DOHH2 (cell line): ENCODE measurements around the gene CHN2.

ENCODE experiments used
- EZH2phosphoT487 ChIP-seq: fragments of 200-600 bp; sonication (generic); IDR thresholded peaks from 2 replicates; pipeline ENCODE4 v1.6.1; 2017; ENCODE audit warnings: borderline replicate concordance, mild to moderate bottlenecking, antibody characterized with exemption, low read length, moderate library complexity, mixed read lengths
- TF ChIP-seq, protein P1 (sequence below): fragments of 200-600 bp; sonication (generic); IDR thresholded peaks from one replicate; pipeline ENCODE4 v1.5.1; 2014; ENCODE audit warnings: antibody characterized with exemption, mild to moderate bottlenecking, low read depth, low read length; ENCODE audit not compliant: poor library complexity, severe bottlenecking

DNA sequence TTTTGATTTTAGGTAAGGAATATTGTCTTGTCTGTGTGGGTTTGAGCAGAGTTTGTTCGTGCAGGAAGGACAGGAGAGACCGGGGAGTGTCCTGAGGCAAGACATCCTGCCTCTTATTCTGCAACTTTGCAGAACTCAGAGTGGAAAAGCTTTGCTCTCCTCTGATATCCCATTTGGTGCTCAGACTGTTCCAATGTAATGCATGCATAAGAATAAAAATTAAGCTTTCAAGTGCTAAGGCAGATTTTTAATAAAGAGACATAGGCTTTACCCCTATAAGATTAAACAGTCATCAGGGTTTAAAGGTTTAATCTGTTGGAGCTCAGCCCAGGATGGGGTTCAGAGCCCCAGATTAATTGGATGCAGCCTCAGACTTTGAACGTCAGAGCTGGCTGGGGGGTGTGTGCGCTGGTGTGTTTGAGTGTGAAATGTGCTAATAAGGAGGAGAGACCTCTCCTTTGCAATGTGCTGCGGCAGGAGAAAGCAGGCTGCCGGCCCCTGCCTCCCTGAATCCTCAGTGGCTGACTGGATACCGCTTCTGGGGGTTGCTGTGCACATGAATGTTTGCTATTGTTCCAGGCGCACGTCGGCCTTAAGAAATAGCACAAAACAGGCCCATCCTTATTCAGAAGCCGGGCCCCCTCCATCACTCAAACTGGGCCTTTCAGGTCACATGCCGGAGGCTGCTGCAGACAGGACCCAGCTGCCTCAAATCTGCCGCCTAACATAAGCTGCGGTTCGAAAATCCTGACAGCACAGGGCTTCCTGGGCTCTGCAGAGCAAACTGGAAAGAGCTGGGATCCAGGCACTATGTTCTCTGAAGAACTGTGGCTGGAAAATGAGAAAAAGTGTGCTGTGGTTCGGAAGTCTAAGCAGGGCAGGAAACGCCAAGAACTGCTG lies 285.0 kb downstream of the CHN2 start:
- TF ChIP-seq, protein P1, sequence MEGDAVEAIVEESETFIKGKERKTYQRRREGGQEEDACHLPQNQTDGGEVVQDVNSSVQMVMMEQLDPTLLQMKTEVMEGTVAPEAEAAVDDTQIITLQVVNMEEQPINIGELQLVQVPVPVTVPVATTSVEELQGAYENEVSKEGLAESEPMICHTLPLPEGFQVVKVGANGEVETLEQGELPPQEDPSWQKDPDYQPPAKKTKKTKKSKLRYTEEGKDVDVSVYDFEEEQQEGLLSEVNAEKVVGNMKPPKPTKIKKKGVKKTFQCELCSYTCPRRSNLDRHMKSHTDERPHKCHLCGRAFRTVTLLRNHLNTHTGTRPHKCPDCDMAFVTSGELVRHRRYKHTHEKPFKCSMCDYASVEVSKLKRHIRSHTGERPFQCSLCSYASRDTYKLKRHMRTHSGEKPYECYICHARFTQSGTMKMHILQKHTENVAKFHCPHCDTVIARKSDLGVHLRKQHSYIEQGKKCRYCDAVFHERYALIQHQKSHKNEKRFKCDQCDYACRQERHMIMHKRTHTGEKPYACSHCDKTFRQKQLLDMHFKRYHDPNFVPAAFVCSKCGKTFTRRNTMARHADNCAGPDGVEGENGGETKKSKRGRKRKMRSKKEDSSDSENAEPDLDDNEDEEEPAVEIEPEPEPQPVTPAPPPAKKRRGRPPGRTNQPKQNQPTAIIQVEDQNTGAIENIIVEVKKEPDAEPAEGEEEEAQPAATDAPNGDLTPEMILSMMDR = no peak
- no peak for TF ChIP-seq EZH2phosphoT487
